PFSK-1 (cell line): ENCODE results near the gene RBM26.

ENCODE experiments used
- FOXP2 ChIP-seq: optimal IDR thresholded peaks from 2 replicates; pipeline ENCODE3; 2011; ENCODE audit warnings: borderline replicate concordance, control low read depth, inconsistent platforms; ENCODE audit not compliant: insufficient read depth; ENCODE audit errors: extremely low read length, extremely low read depth
- POLR2AphosphoS5 ChIP-seq: IDR thresholded peaks from 2 replicates; pipeline ENCODE4 v1.6.1; 2012; ENCODE audit warnings: low read depth, mild to moderate bottlenecking, control low read depth, low read length, moderate library complexity
- SIN3A ChIP-seq: IDR thresholded peaks from 2 replicates; pipeline ENCODE4 v1.6.1; 2012; ENCODE audit warnings: mild to moderate bottlenecking, low read length, moderate library complexity, borderline replicate concordance; ENCODE audit not compliant: insufficient read depth
- TAF1 ChIP-seq: IDR thresholded peaks from 2 replicates; pipeline ENCODE4 v1.6.1; 2012; ENCODE audit warnings: low read length, control low read depth, borderline replicate concordance; ENCODE audit not compliant: insufficient read depth
- TF ChIP-seq, protein P1 (sequence below), 2 experiments: IDR thresholded peaks; 2 replicates each; pipeline versions ENCODE4 v1.6.1 to v1.8.0; 2011 to 2012; ENCODE audit warnings: low read depth in 2 of 2, low read length in 2 of 2, control low read depth in 1 of 2, inconsistent platforms in 1 of 2, mild to moderate bottlenecking in 1 of 2, moderate library complexity in 1 of 2; ENCODE audit not compliant: insufficient read depth in 1 of 2

RBM26 gene

DNA sequence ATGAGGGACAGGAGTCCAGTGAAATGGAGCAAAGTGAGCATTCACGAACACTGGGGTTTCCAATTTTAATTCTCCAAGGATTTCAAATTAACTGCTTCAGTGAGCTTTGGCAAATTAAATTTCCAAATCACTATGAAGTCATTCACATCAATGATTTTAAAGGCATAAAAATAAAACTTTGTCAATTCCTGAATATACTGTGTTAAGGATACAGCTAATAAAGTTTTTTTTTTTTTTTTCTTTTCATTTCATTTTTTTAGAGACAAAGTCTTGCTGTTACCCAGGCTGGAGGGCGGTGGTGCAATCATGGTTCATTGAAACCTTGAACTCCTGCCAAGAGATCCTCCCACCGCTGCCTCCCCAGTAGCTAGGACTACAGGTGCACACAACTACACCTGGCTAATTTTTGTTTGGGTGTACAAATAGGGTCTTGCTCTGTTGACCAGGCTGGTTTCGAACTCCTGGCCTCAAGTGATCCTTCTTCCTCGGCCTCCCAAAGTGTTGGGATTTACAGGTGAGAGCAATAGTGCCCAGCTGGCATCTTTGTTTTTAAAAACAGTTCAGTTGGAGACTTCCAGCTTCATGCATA, 21.9 kb downstream of the RBM26 start:
- TF ChIP-seq, protein P1, sequence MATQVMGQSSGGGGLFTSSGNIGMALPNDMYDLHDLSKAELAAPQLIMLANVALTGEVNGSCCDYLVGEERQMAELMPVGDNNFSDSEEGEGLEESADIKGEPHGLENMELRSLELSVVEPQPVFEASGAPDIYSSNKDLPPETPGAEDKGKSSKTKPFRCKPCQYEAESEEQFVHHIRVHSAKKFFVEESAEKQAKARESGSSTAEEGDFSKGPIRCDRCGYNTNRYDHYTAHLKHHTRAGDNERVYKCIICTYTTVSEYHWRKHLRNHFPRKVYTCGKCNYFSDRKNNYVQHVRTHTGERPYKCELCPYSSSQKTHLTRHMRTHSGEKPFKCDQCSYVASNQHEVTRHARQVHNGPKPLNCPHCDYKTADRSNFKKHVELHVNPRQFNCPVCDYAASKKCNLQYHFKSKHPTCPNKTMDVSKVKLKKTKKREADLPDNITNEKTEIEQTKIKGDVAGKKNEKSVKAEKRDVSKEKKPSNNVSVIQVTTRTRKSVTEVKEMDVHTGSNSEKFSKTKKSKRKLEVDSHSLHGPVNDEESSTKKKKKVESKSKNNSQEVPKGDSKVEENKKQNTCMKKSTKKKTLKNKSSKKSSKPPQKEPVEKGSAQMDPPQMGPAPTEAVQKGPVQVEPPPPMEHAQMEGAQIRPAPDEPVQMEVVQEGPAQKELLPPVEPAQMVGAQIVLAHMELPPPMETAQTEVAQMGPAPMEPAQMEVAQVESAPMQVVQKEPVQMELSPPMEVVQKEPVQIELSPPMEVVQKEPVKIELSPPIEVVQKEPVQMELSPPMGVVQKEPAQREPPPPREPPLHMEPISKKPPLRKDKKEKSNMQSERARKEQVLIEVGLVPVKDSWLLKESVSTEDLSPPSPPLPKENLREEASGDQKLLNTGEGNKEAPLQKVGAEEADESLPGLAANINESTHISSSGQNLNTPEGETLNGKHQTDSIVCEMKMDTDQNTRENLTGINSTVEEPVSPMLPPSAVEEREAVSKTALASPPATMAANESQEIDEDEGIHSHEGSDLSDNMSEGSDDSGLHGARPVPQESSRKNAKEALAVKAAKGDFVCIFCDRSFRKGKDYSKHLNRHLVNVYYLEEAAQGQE (IDR thresholded peaks at IDR 0.05; ENCODE audit: insufficient read depth in 1 of 2, low read depth in 2 of 2, low read length in 2 of 2), result no peak
- TF ChIP-seq FOXP2, result no peak
- no peak for TF ChIP-seq POLR2AphosphoS5
- no peak for TF ChIP-seq SIN3A
- TF ChIP-seq TAF1, result no peak

DNA sequence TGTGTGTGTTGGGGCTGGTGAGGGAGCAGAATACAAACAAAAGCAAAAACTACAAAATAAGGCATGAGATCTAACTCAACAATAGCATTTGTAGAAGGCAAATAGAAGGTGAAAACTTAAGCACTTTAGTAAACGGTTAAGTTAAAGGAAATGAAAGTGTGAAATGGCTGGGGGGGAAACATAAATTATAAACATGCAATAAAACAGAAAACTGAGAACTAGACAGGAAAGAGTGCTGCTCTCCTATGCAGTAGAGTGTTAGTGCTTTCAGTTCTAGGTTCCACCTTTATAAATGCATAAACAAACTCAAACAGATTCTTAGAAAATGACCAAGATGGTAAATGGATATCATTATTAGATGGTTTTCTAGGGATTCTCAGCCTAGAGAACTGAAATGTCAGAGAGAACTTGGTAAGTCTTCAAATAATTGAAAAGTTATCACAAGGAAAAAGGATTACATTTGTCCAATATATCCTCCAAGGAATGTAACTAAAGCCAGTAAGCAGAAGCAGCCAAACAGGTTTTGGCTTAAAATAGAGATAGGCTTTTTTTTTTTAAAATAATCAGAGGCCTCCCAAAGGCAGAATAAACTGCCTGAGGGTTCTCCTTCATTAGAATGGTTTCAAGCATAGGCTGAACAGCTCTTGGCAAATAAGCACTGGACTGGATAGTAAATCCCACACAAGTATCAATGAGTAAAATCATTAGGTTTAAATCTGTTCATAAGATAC, 23.3 kb downstream of the RBM26 start:
- no peak for TF ChIP-seq FOXP2
- TF ChIP-seq SIN3A, result no peak
- TF ChIP-seq POLR2AphosphoS5, result no peak
- TF ChIP-seq, protein P1 (IDR thresholded peaks at IDR 0.05; ENCODE audit: insufficient read depth in 1 of 2, low read depth in 2 of 2, low read length in 2 of 2), result no peak
- TF ChIP-seq TAF1, result no peak

DNA sequence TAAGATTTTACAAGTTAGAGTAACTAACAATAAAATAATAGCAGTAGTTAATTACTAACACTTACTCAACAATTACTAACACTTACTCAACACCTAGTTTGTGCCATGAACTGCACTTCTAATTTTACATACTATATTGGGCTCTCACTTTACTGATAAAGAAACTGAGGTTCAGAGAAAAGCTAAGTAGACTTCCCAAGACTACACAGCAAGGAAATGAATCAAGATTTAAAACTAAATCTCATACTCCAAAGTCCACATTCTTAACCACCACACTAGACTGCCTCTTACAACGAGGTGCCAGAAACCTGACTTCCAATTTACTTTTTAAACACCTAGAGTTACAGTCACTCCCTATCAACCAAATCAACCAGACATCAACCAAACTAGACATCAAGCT, 25.1 kb downstream of the RBM26 start:
- TF ChIP-seq TAF1, result no peak
- TF ChIP-seq SIN3A, result no peak
- TF ChIP-seq FOXP2, result no peak
- TF ChIP-seq, protein P1 (IDR thresholded peaks at IDR 0.05; ENCODE audit: insufficient read depth in 1 of 2, low read depth in 2 of 2, low read length in 2 of 2), result no peak
- TF ChIP-seq POLR2AphosphoS5, result no peak

DNA sequence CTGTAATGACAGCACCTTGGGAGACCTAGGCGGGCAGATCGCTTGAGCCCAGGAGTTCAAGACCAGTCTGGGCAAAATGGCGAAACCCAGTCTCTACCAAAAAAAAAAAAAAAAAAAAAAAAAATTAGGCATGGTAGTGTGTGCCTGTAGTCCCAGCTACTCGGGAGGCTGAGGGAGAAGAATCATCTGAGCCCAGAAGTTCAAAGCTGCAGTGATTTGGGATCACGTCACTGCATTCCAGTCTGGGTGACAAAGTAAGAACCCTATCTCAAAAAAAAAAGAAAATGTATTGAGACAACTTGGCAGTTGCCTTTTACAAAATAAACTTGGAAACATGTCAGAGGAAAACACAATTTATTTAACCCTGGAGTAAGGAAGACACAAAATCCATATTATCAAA, 26.8 kb downstream of the RBM26 start:
- no peak for TF ChIP-seq TAF1
- TF ChIP-seq FOXP2, result no peak
- TF ChIP-seq, protein P1 (IDR thresholded peaks at IDR 0.05; ENCODE audit: insufficient read depth in 1 of 2, low read depth in 2 of 2, low read length in 2 of 2), result no peak
- TF ChIP-seq POLR2AphosphoS5, result no peak
- no peak for TF ChIP-seq SIN3A

DNA sequence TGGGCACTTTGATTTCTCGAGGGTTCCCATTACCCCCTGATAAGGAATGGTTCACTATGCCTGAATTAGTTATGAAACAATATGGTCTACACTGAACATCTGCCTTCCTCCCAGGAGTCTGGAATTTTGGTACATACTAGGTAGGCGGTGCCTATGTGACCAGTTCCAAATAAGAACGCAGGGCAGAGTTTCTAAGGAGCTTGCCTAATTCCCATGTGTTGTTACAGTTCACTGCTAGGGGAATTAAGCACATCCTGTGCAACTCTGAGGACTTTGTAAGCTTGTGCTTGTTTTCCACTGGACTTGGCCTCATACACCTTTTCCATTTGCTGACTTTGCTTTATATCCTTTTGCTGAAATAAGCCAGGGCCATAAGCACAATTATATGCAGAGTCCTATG, 29.2 kb downstream of the RBM26 start:
- TF ChIP-seq POLR2AphosphoS5 (no peak), FOXP2 (no peak), TAF1 (no peak), SIN3A (no peak)
- TF ChIP-seq, protein P1 (IDR thresholded peaks at IDR 0.05; ENCODE audit: insufficient read depth in 1 of 2, low read depth in 2 of 2, low read length in 2 of 2), result no peak
